NCI-H2107 treated with DMSO at 0.1 percent for 48 hours (cell line): ENCODE results near the gene LMLN.
"Not testable (repeated sequence)": the region's sequence is repeated elsewhere in the genome, so short reads cannot be mapped to it uniquely, and the experiment has no call there.

Source experiments
- DNase-seq: peaks from one replicate; lab custom pipeline; 2025; ENCODE audit not compliant: unreplicated experiment; lab: John Stamatoyannopoulos, UW

The LMLN gene

DNA sequence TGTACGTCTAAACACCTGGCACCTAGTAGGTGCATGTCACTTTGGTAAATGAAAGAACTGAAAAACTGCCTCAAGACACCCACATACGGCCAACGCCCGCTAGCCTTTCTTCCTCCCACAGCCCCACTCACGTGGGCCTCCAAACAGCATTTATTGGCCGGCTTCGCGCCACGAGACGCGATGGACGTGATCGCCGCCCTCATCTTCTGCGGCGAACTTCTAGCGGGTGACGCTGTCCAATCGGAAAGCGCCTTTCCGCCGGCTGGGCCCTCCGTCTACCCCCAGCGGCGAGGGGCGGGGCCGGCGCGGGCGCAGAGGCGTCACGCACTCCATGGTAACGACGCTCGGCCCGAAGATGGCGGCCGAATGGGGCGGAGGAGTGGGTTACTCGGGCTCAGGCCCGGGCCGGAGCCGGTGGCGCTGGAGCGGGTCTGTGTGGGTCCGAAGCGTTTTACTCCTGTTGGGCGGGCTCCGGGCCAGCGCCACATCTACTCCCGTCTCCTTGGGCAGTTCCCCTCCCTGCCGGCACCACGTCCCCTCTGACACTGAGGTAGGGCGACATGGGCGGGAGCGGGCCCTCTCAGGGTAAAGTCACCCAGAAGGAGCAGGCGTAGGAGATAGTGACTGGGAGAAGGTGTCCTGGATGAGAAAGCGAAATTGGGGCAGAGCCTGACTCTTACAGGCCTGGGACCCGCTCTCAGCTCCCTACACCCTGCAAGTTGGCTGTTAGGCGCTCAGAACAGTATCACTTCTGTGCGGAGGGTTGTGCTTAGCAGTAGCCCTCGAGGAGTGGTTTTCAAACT is at the start of gene LMLN:
Gene LMLN (plus strand): TSS at position 327 of the 803 bp plus-strand sequence. CDS start 29 bp downstream, at position 356.
- DNase-seq = peak; percentile 96

GRCh38 chr3:197912741-197913476 is 47.1 kb upstream of the LMLN start:
- DNase-seq = no peak

- no peak for DNase-seq
Measured at GRCh38 chr3:197913641-197914380, 46.2 kb upstream of the LMLN start.

- DNase-seq = not testable (repeated sequence)
Measured at GRCh38 chr3:197921429-197922275, 38.4 kb upstream of the LMLN start.

DNA sequence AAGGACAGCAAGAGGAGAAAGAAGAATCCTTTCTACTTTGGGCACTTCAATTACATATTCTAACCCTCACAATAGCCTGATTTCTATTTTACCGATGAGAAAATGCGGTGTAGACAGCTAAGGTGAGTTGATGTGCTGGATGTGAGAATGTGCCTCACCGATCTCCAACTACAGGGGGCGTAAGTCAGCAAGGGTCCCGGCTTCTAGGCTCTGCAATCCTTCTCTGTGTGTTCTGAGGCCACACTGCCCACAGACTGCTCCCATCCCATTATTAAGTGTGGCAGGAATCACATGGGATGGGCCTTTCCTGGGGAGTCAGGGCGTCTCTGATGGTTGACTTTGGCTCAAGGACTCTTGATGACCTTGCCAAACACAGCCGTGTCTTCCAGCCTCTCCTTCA is 33.6 kb upstream of the LMLN start:
- DNase-seq = no peak

- not testable (repeated sequence) for DNase-seq
Measured at GRCh38 chr3:197927578-197927977, 32.4 kb upstream of the LMLN start.

DNA sequence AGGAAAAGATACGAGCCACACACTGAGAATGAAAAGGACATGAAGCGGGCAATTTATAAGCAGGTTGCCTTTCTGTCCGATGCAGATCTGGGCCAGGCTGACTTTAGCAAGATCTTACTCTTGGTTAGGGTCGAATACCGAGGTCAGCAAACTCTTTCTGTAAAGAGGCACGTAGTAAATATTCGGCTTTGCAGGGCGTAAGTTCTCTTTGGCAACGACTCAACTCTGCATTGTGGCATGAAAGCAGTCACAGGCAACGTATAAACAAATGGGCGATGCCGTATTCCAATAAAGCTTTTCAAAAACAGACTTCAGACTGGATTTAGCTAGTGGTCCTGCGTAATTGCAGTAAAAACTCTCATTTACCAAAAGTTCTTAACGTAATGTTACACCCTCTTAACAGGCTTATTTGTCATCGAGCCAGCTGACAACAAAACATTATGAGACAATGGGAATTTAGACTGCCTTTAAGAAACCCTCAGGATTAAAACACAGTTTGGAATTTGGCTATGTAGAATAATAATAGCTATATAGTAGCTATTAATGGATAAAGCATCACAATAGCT is 23.1 kb upstream of the LMLN start:
- DNase-seq = peak; percentile 72

GRCh38 chr3:197940745-197941384 is 19.2 kb upstream of the LMLN start:
- DNase-seq = no peak

- DNase-seq = peak; percentile 76
Measured at GRCh38 chr3:197942956-197943556, 17.0 kb upstream of the LMLN start.

DNA sequence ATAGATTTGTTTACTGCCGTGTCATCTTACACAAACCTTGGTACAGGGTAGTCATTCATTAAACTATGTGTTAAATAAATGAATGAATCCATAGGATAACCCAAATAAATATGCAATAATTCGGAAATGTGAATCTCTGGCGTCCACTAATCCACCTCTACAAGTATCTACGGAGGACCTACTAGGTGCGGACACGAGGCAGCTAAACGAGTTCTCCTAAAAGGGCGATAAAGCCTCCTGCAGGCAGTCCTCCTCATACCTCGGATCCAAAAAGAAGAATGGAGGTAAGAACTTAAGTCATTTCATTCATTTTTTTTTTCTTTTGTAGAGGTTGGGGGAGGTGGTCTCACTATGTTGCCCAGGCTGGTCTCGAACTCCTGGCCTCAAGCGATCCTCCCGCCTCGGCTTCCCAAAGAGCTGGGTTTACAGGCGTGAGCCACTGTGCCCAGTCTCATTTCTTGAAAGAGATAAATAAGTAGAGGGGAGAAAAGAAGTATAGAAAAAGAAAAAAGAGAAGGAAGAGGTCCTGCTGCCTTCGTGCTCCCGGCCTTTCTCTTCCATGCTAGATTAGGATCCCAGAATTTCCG is 10.7 kb upstream of the LMLN start:
- DNase-seq = no peak

DNA sequence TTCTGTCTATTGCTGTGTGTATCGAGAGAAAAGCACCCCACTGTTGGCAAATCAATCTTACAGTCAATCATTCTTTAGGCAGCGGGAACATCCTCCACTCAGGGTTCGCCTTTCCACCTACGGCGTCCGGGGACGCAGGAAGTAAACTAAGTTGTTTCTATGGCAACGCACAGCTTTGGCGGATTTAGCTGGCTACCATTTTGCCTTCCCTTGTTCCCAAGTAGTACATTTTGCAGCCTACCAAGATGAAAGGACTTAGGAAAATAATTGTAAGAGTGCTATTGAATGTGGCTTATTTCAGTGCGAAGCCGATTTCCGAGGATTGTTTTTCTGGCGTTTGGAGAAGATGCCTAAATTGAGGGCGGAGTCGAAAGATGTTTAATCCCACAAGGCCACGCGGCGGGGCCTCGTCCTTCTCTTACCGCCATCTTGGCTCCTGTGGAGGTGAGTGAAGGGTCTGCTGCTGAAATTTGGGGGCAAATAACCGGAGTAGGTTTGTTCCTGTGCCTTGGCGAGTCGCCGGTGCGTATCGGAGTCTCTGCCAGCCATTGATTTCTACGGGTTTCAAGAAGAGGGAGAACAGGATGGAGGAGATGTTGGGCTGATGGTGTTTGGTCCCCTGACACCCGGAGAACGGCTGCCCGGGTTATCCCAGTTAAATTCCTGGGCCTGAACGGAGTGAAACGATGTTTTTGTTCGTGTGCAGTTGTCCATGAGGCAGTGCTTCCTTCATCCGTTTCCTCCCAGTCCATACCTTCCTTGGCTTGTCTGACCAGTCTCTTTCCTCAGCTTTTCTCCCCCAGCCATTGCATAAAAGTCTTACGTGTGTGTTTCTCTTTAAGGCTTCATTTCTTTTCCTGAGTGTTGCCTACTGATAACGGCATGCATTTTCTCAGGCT is 10.0 kb upstream of the LMLN start, which contains the start of gene RPL35A:
Gene RPL35A (plus strand): TSS at position 413 of the 899 bp plus-strand sequence. CDS start 778 bp downstream, outside the sequence.
- peak; percentile 99 for DNase-seq

- DNase-seq = no peak
Measured at GRCh38 chr3:197950677-197951061, 9.3 kb upstream of the LMLN start.

GRCh38 chr3:197951392-197951990 is 8.5 kb upstream of the LMLN start:
- DNase-seq = no peak

DNA sequence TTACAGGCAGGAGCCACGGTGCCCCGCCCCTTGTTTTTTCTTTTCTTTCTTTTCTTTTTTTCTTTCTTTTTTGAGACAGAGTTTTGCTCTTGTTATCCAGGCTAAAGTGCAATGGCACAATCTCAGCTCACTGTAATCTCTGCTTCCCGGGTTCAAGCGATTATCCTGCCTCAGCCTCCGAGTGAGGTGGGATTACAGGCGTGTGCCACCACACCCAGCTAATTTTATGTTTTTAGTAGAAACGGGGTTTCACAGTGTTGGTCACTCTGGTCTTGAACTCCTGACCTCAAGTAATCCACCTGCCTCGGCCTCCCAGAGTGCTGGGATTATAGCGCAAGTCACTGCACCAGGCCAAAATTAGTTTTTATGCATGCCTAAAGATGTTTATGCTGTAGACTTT is 7.6 kb upstream of the LMLN start:
- DNase-seq = no peak

DNA sequence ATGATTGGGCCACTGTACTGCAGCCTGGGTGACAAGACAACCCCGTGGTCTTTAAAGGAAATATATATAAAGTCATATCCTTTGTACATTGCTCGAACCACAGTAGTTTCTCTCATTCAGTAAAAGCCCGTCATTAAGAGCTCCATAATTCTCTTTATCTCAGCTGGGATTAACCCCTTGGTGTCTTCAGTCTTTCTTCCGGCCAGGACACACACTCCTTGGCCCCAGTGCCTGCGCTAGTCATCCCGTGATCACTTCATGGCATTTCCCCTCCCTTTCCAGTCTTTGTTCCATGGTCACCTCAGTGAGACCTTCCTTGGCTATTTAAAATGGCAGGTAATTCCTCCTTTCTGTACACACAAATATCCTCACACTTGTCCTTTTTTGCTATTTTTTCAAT is 6.7 kb upstream of the LMLN start:
- no peak for DNase-seq

DNA sequence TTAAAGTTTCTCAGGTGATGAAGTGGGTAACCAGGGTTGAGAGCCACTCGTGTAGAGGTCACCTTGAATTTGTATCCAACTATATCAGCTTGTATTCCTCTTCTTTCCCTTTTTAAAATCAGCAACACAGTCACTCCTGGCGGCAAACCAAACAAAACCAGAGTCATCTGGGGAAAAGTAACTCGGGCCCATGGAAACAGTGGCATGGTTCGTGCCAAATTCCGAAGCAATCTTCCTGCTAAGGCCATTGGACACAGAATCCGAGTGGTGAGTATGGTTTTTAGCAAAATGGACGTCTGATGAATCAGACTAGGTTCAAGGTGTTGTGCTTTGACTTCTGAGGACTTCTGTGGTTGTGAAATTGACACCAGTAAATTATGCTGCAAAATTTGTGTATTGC is 6.1 kb upstream of the LMLN start:
- DNase-seq = no peak

- DNase-seq = no peak
Measured at GRCh38 chr3:197955892-197956477, 4.0 kb upstream of the LMLN start.
